DND-41 (cell line): ENCODE measurements around the gene MAP7.

ENCODE experiments used
- ATAC-seq: fragments of 200-7000 bp; cut with Tn5 transposase; 3 replicates; pipeline ENCODE4 v1.9.1; 2021; ENCODE audit warnings: low read depth; ENCODE audit not compliant: insufficient read depth
- DNase-seq: peaks from one replicate; pipeline ENCODE4 v3.0.0-alpha.2; 2020
- H2AFZ ChIP-seq: 2 replicates; pipeline ENCODE4 v1.6.0; 2012; ENCODE audit warnings: low read depth, low read length
- H3K27ac ChIP-seq: 2 replicates; pipeline ENCODE4 v1.5.1; 2012; ENCODE audit warnings: low read length, inconsistent platforms
- H3K27me3 ChIP-seq: fragments of 200-600 bp; sonication (generic); 2 replicates; pipeline ENCODE4 v1.6.0; 2012; ENCODE audit warnings: low read length, mild to moderate bottlenecking, inconsistent platforms; ENCODE audit not compliant: insufficient read depth, poor library complexity
- H3K36me3 ChIP-seq: 2 replicates; pipeline ENCODE4 v1.5.1; 2012; ENCODE audit warnings: low read length, inconsistent platforms; ENCODE audit not compliant: insufficient read depth
- H3K4me1 ChIP-seq: 2 replicates; pipeline ENCODE4 v1.5.1; 2012; ENCODE audit warnings: mild to moderate bottlenecking, low read length; ENCODE audit not compliant: insufficient read depth
- H3K4me2 ChIP-seq: 2 replicates; pipeline ENCODE4 v1.6.0; 2012; ENCODE audit warnings: mild to moderate bottlenecking, moderate library complexity, low read length, inconsistent platforms; ENCODE audit not compliant: insufficient read depth
- H3K4me3 ChIP-seq, 2 experiments: fragments of 200-600 bp in 1 of 2; shearing (Covaris generic) in 1 of 2; 2 replicates each; pipeline ENCODE4 v1.5.1; 2012 to 2016; ENCODE audit warnings: inconsistent platforms in 2 of 2, low read length in 2 of 2, mild to moderate bottlenecking in 2 of 2, low read depth in 1 of 2, moderate library complexity in 1 of 2
- H3K79me2 ChIP-seq: 2 replicates; pipeline ENCODE4 v1.6.0; 2012; ENCODE audit warnings: low read length, inconsistent platforms; ENCODE audit not compliant: insufficient read depth
- H3K9ac ChIP-seq: 2 replicates; pipeline ENCODE4 v1.6.0; 2012; ENCODE audit warnings: low read depth, mild to moderate bottlenecking, inconsistent platforms, low read length, moderate library complexity
- H3K9me3 ChIP-seq: 2 replicates; pipeline ENCODE4 v1.5.1; 2012; ENCODE audit warnings: low read length, moderate library complexity, mild to moderate bottlenecking, inconsistent platforms; ENCODE audit not compliant: insufficient read depth, severe bottlenecking
- H4K20me1 ChIP-seq: 2 replicates; pipeline ENCODE4 v1.6.0; 2012; ENCODE audit warnings: low read length; ENCODE audit not compliant: insufficient read depth
- CTCF ChIP-seq: IDR thresholded peaks from 2 replicates; pipeline ENCODE4 v1.5.1; 2012; ENCODE audit warnings: borderline replicate concordance, low read length, moderate library complexity, mild to moderate bottlenecking; ENCODE audit not compliant: poor library complexity, severe bottlenecking; ENCODE audit errors: extremely low read depth
- EZH2 ChIP-seq: IDR thresholded peaks from 3 replicates; pipeline ENCODE4 v1.6.1; 2012; ENCODE audit warnings: borderline replicate concordance, low read depth, mild to moderate bottlenecking, moderate library complexity, low read length, inconsistent platforms; ENCODE audit not compliant: severe bottlenecking

Gene MAP7

GRCh38 chr6:136404627-136405419, 145.4 kb downstream of the MAP7 start:
- Histone ChIP-seq H3K27ac (no peak overlapping the region), H4K20me1 (no peaks in the 10 kb centered on the region), H3K9ac (no peak overlapping the region), H3K36me3 (no peaks in the 10 kb centered on the region), H3K4me1 (no peaks in the 10 kb centered on the region), H3K79me2 (no peaks in the 10 kb centered on the region), H2AFZ (no peak overlapping the region), H3K27me3 (peaks cover 12% of the 10 kb centered on the region), H3K4me3 (no peak overlapping the region), H3K9me3 (no peaks in the 10 kb centered on the region), H3K4me2 (no peak overlapping the region)
- ATAC-seq (no peak), DNase-seq (no peak)
- TF ChIP-seq CTCF (no peak), EZH2 (no peak)

GRCh38 chr6:136404007-136404406, 146.2 kb downstream of the MAP7 start:
- DNase-seq (no peak), ATAC-seq (no peak)
- Histone ChIP-seq H4K20me1 (no peaks in the 10 kb centered on the region), H3K4me1 (no peaks in the 10 kb centered on the region), H3K27ac (no peak overlapping the region), H3K9me3 (no peaks in the 10 kb centered on the region), H3K79me2 (no peaks in the 10 kb centered on the region), H3K9ac (no peak overlapping the region), H3K27me3 (peaks cover 12% of the 10 kb centered on the region), H3K4me2 (no peak overlapping the region), H2AFZ (no peak overlapping the region), H3K36me3 (no peaks in the 10 kb centered on the region), H3K4me3 (no peak overlapping the region)
- TF ChIP-seq EZH2: no peak
- TF ChIP-seq CTCF: no peak

GRCh38 chr6:136403110-136403980, 146.9 kb downstream of the MAP7 start:
- Histone ChIP-seq H3K4me3 (no peak overlapping the region), H3K27me3 (peaks cover 10% of the 10 kb centered on the region), H2AFZ (no peak overlapping the region), H3K79me2 (no peaks in the 10 kb centered on the region), H3K9me3 (no peaks in the 10 kb centered on the region), H3K9ac (no peak overlapping the region), H3K36me3 (no peaks in the 10 kb centered on the region), H3K27ac (no peak overlapping the region), H4K20me1 (no peaks in the 10 kb centered on the region), H3K4me1 (no peaks in the 10 kb centered on the region), H3K4me2 (no peak overlapping the region)
- TF ChIP-seq EZH2: no peak
- TF ChIP-seq CTCF: no peak
- ATAC-seq: no peak
- DNase-seq: no peak
